ENCODE data around the gene OFD1. TPM values are rescaled to one million over a fixed set of nuclear protein-coding genes. Genes with fewer than 3 reads are reported as not detected.

OFD1 gene
- total RNA-seq, 1 experiment from 2014 or later = 14.4 TPM

GRCh38 chrX:13690836-13691235, 43.7 kb upstream of the OFD1 start:
- H3K27ac ChIP-seq (ENCODE audit: low read length) = no peak overlapping the region
- H3K27me3 ChIP-seq (ENCODE audit: low read length) = no peaks in the 10 kb centered on the region
- no peaks in the 10 kb centered on the region for H3K9me3 ChIP-seq (ENCODE audit: low read length)
- POLR2A ChIA-PET (ENCODE audit: unreplicated experiment) = no interaction called here
- TF ChIP-seq CTCF (conservative IDR thresholded peaks at IDR 0.05; ENCODE audit: low read depth, low read length) (peak; percentile 50), EZH2phosphoT487 (IDR thresholded peaks at IDR 0.05; ENCODE audit: borderline replicate concordance, low read length) (no peak)
- no peak overlapping the region for H2AFZ ChIP-seq (ENCODE audit: low read length)
- H3K4me1 ChIP-seq (ENCODE audit: insufficient read depth, low read length) = peaks cover 15% of the 10 kb centered on the region
- BruUV-seq (replicated peaks) = no TSS peak
- peak overlapping the region; percentile 94 for H3K4me2 ChIP-seq (ENCODE audit: low read length)
- ATAC-seq = no peak
- peaks cover 68% of the 10 kb centered on the region for H3K79me2 ChIP-seq (ENCODE audit: low read length)
- H4K20me1 ChIP-seq (ENCODE audit: low read length) = peaks cover 29% of the 10 kb centered on the region; the same call in 1 of the 2 replicates
- H3K4me3 ChIP-seq (ENCODE audit: low read length) = peak overlapping the region; percentile 99
- H3K9me2 ChIP-seq (replicated peaks; ENCODE audit: low read length) = no peaks in the 10 kb centered on the region
- H3K9ac ChIP-seq (ENCODE audit: low read length) = peak overlapping the region; percentile 96
- no peaks in the 10 kb centered on the region for H3F3A ChIP-seq (ENCODE audit: low read length, unreplicated experiment)
- no peaks in the 10 kb centered on the region for H3K36me3 ChIP-seq (ENCODE audit: low read depth, low read length)
- intact Hi-C loops (cut with micrococcal nuclease) = loop anchor here (1.0 kb wide), 1 partner anchor 33 kb away; no protein-coding TSS in a partner anchor
- DNase-seq = peak; percentile 42
- CTCF ChIA-PET = no interaction called here

DNA sequence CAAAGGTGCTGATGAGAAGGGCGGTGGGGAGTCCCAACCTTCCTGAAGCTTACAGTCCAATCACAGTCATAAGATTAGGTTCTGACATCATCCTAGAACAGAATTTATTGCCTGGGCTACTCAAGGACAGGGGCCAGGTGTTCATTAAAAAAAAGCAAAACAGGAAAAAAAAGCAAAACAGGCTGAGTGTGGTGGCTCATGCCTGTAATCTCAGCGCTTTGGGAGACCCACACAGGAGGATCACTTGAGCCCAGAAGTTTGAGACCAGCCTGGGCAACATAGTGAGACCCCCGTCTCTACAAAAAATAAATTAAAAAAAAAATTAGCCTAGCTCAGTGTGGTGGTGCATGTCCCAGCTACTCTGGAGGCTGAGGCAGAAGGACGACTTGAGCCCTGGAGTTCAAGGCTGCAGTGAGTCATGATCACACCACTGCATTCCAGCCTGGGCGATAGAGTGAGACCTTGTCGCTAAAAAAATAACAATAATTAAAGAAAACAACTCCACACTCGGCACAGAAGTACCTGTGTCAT, 42.6 kb upstream of the OFD1 start:
- Histone ChIP-seq H4K20me1 (ENCODE audit: low read length) (peaks cover 30% of the 10 kb centered on the region; the same call in 1 of the 2 replicates), H3K4me2 (ENCODE audit: low read length) (no peak overlapping the region), H2AFZ (ENCODE audit: low read length) (no peak overlapping the region), H3K4me3 (ENCODE audit: low read length) (no peak overlapping the region), H3K9ac (ENCODE audit: low read length) (no peak overlapping the region), H3F3A (ENCODE audit: low read length, unreplicated experiment) (no peaks in the 10 kb centered on the region), H3K27ac (ENCODE audit: low read length) (no peak overlapping the region), H3K79me2 (ENCODE audit: low read length) (peaks cover 76% of the 10 kb centered on the region), H3K27me3 (ENCODE audit: low read length) (no peaks in the 10 kb centered on the region), H3K9me3 (ENCODE audit: low read length) (no peaks in the 10 kb centered on the region), H3K4me1 (ENCODE audit: insufficient read depth, low read length) (peaks cover 15% of the 10 kb centered on the region), H3K9me2 (replicated peaks; ENCODE audit: low read length) (no peaks in the 10 kb centered on the region), H3K36me3 (ENCODE audit: low read depth, low read length) (no peaks in the 10 kb centered on the region)
- no peak for DNase-seq
- ATAC-seq = no peak
- ChIA-PET POLR2A (ENCODE audit: unreplicated experiment) (no interaction called here), CTCF (no interaction called here)
- TF ChIP-seq EZH2 (IDR thresholded peaks at IDR 0.05; ENCODE audit: low read length, unreplicated experiment) = no peak
- TF ChIP-seq CTCF (conservative IDR thresholded peaks at IDR 0.05; ENCODE audit: low read depth, low read length) = no peak
- TF ChIP-seq EZH2phosphoT487 (IDR thresholded peaks at IDR 0.05; ENCODE audit: borderline replicate concordance, low read length) = no peak
- intact Hi-C loops (cut with micrococcal nuclease) = no loop called here
- no TSS peak for BruUV-seq (replicated peaks)

DNA sequence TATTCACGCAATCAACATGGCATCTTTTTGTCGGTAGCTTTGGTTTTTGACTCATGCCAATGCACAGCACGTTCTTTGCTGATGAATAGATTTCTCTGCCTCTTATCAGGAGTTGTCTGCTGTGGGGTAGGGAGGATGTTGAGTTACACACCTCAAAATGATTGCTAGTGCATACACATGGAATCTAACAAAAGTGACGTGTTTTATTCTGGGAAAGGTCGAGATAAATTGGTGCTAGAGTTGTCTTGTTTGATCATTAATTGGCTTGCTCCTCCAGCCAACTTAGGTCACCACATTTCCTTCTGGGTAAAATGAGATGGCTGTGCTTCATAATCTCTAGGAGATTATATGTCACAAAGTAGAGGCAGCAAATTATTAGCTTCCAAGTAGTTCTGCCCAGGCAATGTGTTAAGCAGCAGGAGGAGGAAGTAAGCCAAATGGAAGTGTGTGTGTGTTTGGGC, 41.7 kb upstream of the OFD1 start:
- no peak overlapping the region for H3K27ac ChIP-seq (ENCODE audit: low read length)
- H3K9me3 ChIP-seq (ENCODE audit: low read length) = no peaks in the 10 kb centered on the region
- H3K79me2 ChIP-seq (ENCODE audit: low read length) = peaks cover 85% of the 10 kb centered on the region
- intact Hi-C loops (cut with micrococcal nuclease) = no loop called here
- no peak for ATAC-seq
- H3K4me3 ChIP-seq (ENCODE audit: low read length) = no peak overlapping the region
- ChIA-PET CTCF (no interaction called here), POLR2A (ENCODE audit: unreplicated experiment) (no interaction called here)
- TF ChIP-seq CTCF (conservative IDR thresholded peaks at IDR 0.05; ENCODE audit: low read depth, low read length) (no peak), EZH2 (IDR thresholded peaks at IDR 0.05; ENCODE audit: low read length, unreplicated experiment) (no peak), EZH2phosphoT487 (IDR thresholded peaks at IDR 0.05; ENCODE audit: borderline replicate concordance, low read length) (no peak)
- H3K36me3 ChIP-seq (ENCODE audit: low read depth, low read length) = no peaks in the 10 kb centered on the region
- H3K9me2 ChIP-seq (replicated peaks; ENCODE audit: low read length) = no peaks in the 10 kb centered on the region
- no peak overlapping the region for H3K4me2 ChIP-seq (ENCODE audit: low read length)
- no peaks in the 10 kb centered on the region for H3F3A ChIP-seq (ENCODE audit: low read length, unreplicated experiment)
- no peak overlapping the region for H2AFZ ChIP-seq (ENCODE audit: low read length)
- no peaks in the 10 kb centered on the region for H3K27me3 ChIP-seq (ENCODE audit: low read length)
- peaks cover 15% of the 10 kb centered on the region for H3K4me1 ChIP-seq (ENCODE audit: insufficient read depth, low read length)
- H4K20me1 ChIP-seq (ENCODE audit: low read length) = peaks cover 33% of the 10 kb centered on the region; the same call in 1 of the 2 replicates
- no TSS peak for BruUV-seq (replicated peaks)
- DNase-seq = no peak
- H3K9ac ChIP-seq (ENCODE audit: low read length) = no peak overlapping the region

Measured in PC-3 (cell line).